Activated T-helper 1 cell treated with anti-CD3 and anti-CD28 coated beads, Interleukin-12 subunit alpha, Interleukin-12 subunit beta, Interleukin-2, Interleukin-4 antibody, amounts not matched to agents 30 ng/mL and 10 ng/mL and 1 ng/mL, durations not matched to agents 14 hours and 24 hours and 36 hours (primary cell): Measurements from ENCODE around the gene IKZF1. TPM values are rescaled to one million over a fixed set of nuclear protein-coding genes. Genes with fewer than 3 reads are reported as not detected.

Experiments
- DNase-seq: peaks from one replicate; pipeline ENCODE4 v3.0.0; 2021; ENCODE audit warnings: low spot score
- H3K27ac Mint-ChIP-seq: one replicate; pipeline ENCODE4 v1.8.0; 2021; ENCODE audit warnings: mild to moderate bottlenecking, mixed read lengths
- H3K27me3 Mint-ChIP-seq: one replicate; pipeline ENCODE4 v1.8.0; 2022; ENCODE audit warnings: mild to moderate bottlenecking, moderate library complexity, mixed read lengths; ENCODE audit not compliant: insufficient read depth
- H3K36me3 Mint-ChIP-seq: one replicate; pipeline ENCODE4 v1.8.0; 2021; ENCODE audit warnings: low read depth, mixed read lengths
- H3K4me1 Mint-ChIP-seq: one replicate; pipeline ENCODE4 v1.8.0; 2021; ENCODE audit warnings: low read depth, mixed read lengths
- H3K4me3 Mint-ChIP-seq: one replicate; pipeline ENCODE4 v1.8.0; 2021; ENCODE audit warnings: mild to moderate bottlenecking, moderate library complexity, mixed read lengths
- H3K9me3 Mint-ChIP-seq: one replicate; pipeline ENCODE4 v1.8.0; 2021; ENCODE audit warnings: mixed read lengths
- intact Hi-C: fragments of 100-400 bp; cut with micrococcal nuclease; formaldehyde crosslinking; loops from one replicate; pipeline ENCODE4 v1.15.1; 2024
- total RNA-seq: library from RNA; stranded (reverse); gene quantifications from 2 replicates; pipeline ENCODE4 v1.2.3, GENCODE V29; 2022

IKZF1 gene
- total RNA-seq, 1 donor from 2014 or later: 324 TPM

- no peak for DNase-seq
- Mint-ChIP-seq H3K9me3 (no peaks in the 10 kb centered on the region), H3K27me3 (no peaks in the 10 kb centered on the region), H3K4me3 (peak overlapping the region; percentile 70), H3K27ac (peak overlapping the region; percentile 97), H3K4me1 (peaks cover 96% of the 10 kb centered on the region), H3K36me3 (peaks cover 81% of the 10 kb centered on the region)
- intact Hi-C loops: no loop called here
Measured at GRCh38 chr7:50358041-50358705, 53.7 kb downstream of the IKZF1 start.

GRCh38 chr7:50358779-50359178 is 54.3 kb downstream of the IKZF1 start:
- Mint-ChIP-seq H3K9me3 (no peaks in the 10 kb centered on the region), H3K36me3 (peaks cover 78% of the 10 kb centered on the region), H3K27ac (peak overlapping the region; percentile 97), H3K4me1 (peaks cover 96% of the 10 kb centered on the region), H3K4me3 (peak overlapping the region; percentile 70), H3K27me3 (no peaks in the 10 kb centered on the region)
- no peak for DNase-seq
- intact Hi-C loops: no loop called here

GRCh38 chr7:50359258-50359994 is 54.9 kb downstream of the IKZF1 start:
- no peak for DNase-seq
- peak overlapping the region; percentile 39 for H3K4me3 Mint-ChIP-seq
- peak overlapping the region; percentile 97 for H3K27ac Mint-ChIP-seq
- H3K27me3 Mint-ChIP-seq: no peaks in the 10 kb centered on the region
- intact Hi-C loops: no loop called here
- H3K4me1 Mint-ChIP-seq: peaks cover 96% of the 10 kb centered on the region
- H3K9me3 Mint-ChIP-seq: no peaks in the 10 kb centered on the region
- H3K36me3 Mint-ChIP-seq: peaks cover 76% of the 10 kb centered on the region

GRCh38 chr7:50359995-50360925 is 55.7 kb downstream of the IKZF1 start:
- Mint-ChIP-seq H3K4me1 (peaks cover 96% of the 10 kb centered on the region), H3K27ac (peak overlapping the region; percentile 97), H3K4me3 (peak overlapping the region; percentile 75), H3K27me3 (no peaks in the 10 kb centered on the region), H3K9me3 (no peaks in the 10 kb centered on the region), H3K36me3 (peaks cover 76% of the 10 kb centered on the region)
- intact Hi-C loops: loop anchor here (1.0 kb wide), 2 partner anchors 8 to 9 kb away; no protein-coding TSS in a partner anchor
- DNase-seq: peak; percentile 76

- Mint-ChIP-seq H3K9me3 (no peaks in the 10 kb centered on the region), H3K4me3 (peak overlapping the region; percentile 70), H3K4me1 (peaks cover 98% of the 10 kb centered on the region), H3K27me3 (no peaks in the 10 kb centered on the region), H3K36me3 (peaks cover 77% of the 10 kb centered on the region), H3K27ac (peak overlapping the region; percentile 97)
- no peak for DNase-seq
- intact Hi-C loops: no loop called here
Measured at GRCh38 chr7:50362142-50362541, 57.6 kb downstream of the IKZF1 start.

- peaks cover 98% of the 10 kb centered on the region for H3K4me1 Mint-ChIP-seq
- H3K4me3 Mint-ChIP-seq: peak overlapping the region; percentile 70
- peaks cover 76% of the 10 kb centered on the region for H3K36me3 Mint-ChIP-seq
- H3K9me3 Mint-ChIP-seq: no peaks in the 10 kb centered on the region
- H3K27ac Mint-ChIP-seq: peak overlapping the region; percentile 97
- no peaks in the 10 kb centered on the region for H3K27me3 Mint-ChIP-seq
- peak; percentile 47 for DNase-seq
- intact Hi-C loops: no loop called here
Measured at GRCh38 chr7:50362712-50363282, 58.3 kb downstream of the IKZF1 start.

GRCh38 chr7:50363327-50364060 is 59.0 kb downstream of the IKZF1 start:
- intact Hi-C loops: no loop called here
- Mint-ChIP-seq H3K27ac (peak overlapping the region; percentile 97), H3K9me3 (no peaks in the 10 kb centered on the region)

GRCh38 chr7:50364645-50365044 is 60.1 kb downstream of the IKZF1 start:
- intact Hi-C loops: no loop called here

More at GRCh38 chr7:50363327-50364060, 59.0 kb downstream of the IKZF1 start:
- Mint-ChIP-seq H3K36me3 (peaks cover 74% of the 10 kb centered on the region), H3K4me3 (peak overlapping the region; percentile 70), H3K27me3 (no peaks in the 10 kb centered on the region), H3K4me1 (peaks cover 98% of the 10 kb centered on the region)
- no peak for DNase-seq

GRCh38 chr7:50366311-50366710 is 61.8 kb downstream of the IKZF1 start:
- Mint-ChIP-seq H3K27ac (peak overlapping the region; percentile 67), H3K4me3 (peak overlapping the region; percentile 69), H3K4me1 (peaks cover 98% of the 10 kb centered on the region), H3K36me3 (peaks cover 66% of the 10 kb centered on the region), H3K9me3 (no peaks in the 10 kb centered on the region), H3K27me3 (no peaks in the 10 kb centered on the region)
- intact Hi-C loops: no loop called here
- no peak for DNase-seq

More at GRCh38 chr7:50364645-50365044, 60.1 kb downstream of the IKZF1 start:
- no peaks in the 10 kb centered on the region for H3K27me3 Mint-ChIP-seq
- DNase-seq: no peak
- H3K27ac Mint-ChIP-seq: peak overlapping the region; percentile 69
- peaks cover 71% of the 10 kb centered on the region for H3K36me3 Mint-ChIP-seq
- H3K9me3 Mint-ChIP-seq: no peaks in the 10 kb centered on the region
- no peak overlapping the region for H3K4me3 Mint-ChIP-seq
- H3K4me1 Mint-ChIP-seq: peaks cover 98% of the 10 kb centered on the region

GRCh38 chr7:50367100-50367499 is 62.6 kb downstream of the IKZF1 start:
- H3K27ac Mint-ChIP-seq: peak overlapping the region; percentile 67
- H3K27me3 Mint-ChIP-seq: no peaks in the 10 kb centered on the region
- no peak for DNase-seq
- peak overlapping the region; percentile 69 for H3K4me3 Mint-ChIP-seq
- no peaks in the 10 kb centered on the region for H3K9me3 Mint-ChIP-seq
- H3K4me1 Mint-ChIP-seq: peaks cover 100% of the 10 kb centered on the region
- H3K36me3 Mint-ChIP-seq: peaks cover 67% of the 10 kb centered on the region
- intact Hi-C loops: no loop called here

- intact Hi-C loops: no loop called here
- no peak for DNase-seq
- no peaks in the 10 kb centered on the region for H3K9me3 Mint-ChIP-seq
Measured at GRCh38 chr7:50367570-50367969, 63.1 kb downstream of the IKZF1 start.

GRCh38 chr7:50368366-50368765 is 63.9 kb downstream of the IKZF1 start:
- Mint-ChIP-seq H3K27me3 (no peaks in the 10 kb centered on the region), H3K27ac (peak overlapping the region; percentile 67), H3K4me1 (peaks cover 100% of the 10 kb centered on the region), H3K4me3 (peak overlapping the region; percentile 69), H3K9me3 (no peaks in the 10 kb centered on the region), H3K36me3 (peaks cover 68% of the 10 kb centered on the region)
- intact Hi-C loops: loop anchor here (1.0 to 2.0 kb wide), 2 partner anchors 51 to 276 kb away; partner anchors contain the start of gene ZPBP
- no peak for DNase-seq

More at GRCh38 chr7:50367570-50367969, 63.1 kb downstream of the IKZF1 start:
- Mint-ChIP-seq H3K27ac (peak overlapping the region; percentile 67), H3K27me3 (no peaks in the 10 kb centered on the region), H3K36me3 (peaks cover 67% of the 10 kb centered on the region), H3K4me3 (peak overlapping the region; percentile 69), H3K4me1 (peaks cover 100% of the 10 kb centered on the region)
